Measurements from ENCODE around the gene IDH3B.

The IDH3B gene

DNA sequence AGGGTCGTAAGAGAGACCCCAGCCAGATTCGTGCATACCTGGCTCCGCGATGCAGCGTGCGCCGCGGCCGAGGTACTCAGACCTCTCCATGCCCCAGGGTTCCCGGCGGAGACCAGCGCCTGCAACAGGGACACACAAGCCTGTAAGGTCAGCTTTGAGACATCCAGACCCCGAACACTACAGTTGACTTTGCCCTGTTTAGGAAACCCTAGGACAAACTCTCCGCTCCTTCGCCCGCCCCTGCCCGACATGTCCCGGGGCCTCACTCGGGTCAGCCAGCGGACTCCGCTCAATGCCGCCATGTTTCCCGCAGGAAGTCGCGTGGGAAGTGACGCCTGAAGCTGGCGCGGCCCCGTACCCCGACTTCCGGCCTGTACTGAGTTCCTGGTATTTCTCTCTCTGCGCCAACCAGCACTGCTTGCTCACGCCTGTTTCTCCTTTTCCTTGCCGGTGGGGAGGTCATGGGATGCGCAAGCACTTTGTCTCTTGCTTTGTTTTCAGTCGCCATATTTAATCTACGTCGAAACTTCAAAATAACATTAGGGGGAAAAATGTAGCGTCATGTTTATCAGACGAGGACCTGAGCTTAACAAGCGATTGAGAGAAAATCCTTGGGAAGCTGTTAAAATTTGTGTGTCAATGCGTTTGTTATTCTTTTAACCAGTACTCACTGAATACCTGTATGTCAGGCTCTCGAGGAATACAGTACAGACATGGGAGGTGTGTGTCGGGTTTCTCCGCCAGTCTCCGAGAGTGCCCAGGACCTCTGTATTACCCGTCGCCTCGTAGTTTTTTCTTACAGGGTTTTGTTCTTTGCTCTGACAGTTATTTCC lies at the start of gene IDH3B:
Gene IDH3B, minus strand, starts transcription at position 330 of the 833 bp plus-strand sequence. Its CDS starts 28 bp downstream, at position 302.
- TF ChIP-seq Cebpa-rat (IDR thresholded peaks at IDR 0.05): peak in 1 of 11 experiments; percentile 32; a peak in 1 of 22 replicates
- Histone ChIP-seq H3K9ac (peak within 1 kb of the TSS; percentile 85 to 95 (median 92)), H3K4me1 (peaks cover 18 to 46% (median 26%) of the 10 kb centered on the region in 10 experiments), H3K27me3 (no peaks in the 10 kb centered on the region), H3K4me2 (peak within 1 kb of the TSS; percentile 84 to 99 (median 98)), H4K20me1 (peaks cover 0 to 40% (median 18%) of the 10 kb centered on the region in 11 experiments; a peak in 18 of 22 replicates), H3K4me3 (peak within 1 kb of the TSS; percentile 85 to 99 (median 92)), H3K27ac (peak within 1 kb of the TSS; percentile 86 to 99 (median 94)), H3K36me3 (peaks cover 33 to 41% (median 39%) of the 10 kb centered on the region in 11 experiments), H3K9me3 (replicated peaks in 1 of 11) (no peaks in the 10 kb centered on the region)

DNA sequence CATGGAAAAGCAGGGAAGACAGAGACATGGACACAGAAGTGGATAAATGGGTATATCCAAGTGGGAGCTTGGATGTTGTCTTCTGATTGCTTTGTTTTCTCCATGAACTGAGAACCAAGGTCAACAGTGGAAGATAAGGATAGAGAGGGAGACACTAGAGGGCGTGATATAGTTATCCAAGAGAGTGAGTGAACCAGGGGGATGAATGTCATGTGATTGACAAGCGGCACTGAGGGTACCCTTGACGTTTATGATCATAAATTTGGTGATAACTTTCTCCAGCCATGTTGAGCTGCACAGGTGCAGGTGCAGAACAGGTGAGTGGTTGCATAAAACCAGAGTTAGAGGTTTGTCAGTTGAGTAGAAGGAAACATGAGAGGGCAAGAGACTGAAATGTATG lies 49.3 kb upstream of the IDH3B start:
- no peak for TF ChIP-seq Cebpa-rat (IDR thresholded peaks at IDR 0.05)
- Histone ChIP-seq H4K20me1 (no peaks in the 10 kb centered on the region), H3K4me1 (peaks cover 6 to 29% (median 23%) of the 10 kb centered on the region in 10 experiments; a peak in 19 of 20 replicates)

DNA sequence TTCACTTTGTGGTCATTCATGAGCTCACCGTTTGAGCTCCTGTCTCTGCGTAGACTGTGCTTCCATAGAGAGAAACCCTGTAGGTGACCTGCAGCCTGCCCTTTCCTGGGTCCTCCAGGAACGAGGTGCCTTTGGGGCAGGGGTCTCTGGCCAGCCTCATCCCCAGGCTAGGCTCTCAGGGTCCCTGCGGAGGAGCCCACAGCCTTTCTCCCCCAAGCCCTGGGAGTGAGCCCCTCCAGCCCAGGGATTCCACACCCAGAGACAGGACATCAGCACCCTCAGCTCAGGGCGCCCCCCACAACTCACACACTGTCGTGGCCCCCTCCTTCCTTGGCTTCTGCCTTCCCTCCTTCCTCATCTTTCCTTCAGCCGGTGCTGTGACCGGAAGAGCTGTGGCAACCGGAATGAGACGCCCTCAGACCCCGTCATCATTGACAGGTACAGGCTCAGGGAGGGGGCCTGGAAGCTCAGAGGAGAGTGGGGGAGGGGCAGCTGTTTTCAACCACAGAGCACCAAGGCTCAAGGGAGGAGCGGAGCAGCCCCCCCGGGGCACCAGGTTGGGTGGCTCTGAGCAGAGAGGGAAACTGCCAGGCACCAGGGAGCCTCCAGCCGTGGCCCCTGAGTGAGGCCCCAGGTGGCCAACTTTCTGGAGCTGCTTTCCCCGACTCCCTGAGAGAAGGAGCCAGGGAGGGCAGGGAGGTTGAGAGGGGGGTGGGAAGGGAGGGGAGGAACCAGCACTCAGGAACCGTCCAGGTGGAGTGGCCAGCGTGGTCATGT lies 45.4 kb upstream of the IDH3B start:
- Histone ChIP-seq H3K9me3 (replicated peaks in 1 of 11) (no peaks in the 10 kb centered on the region), H3K36me3 (no peaks in the 10 kb centered on the region), H4K20me1 (0 out of 22 replicates have a peak, but pooled peaks cover 0 to 5% (median 0%) of the 10 kb centered on the region in 11 experiments), H3K4me3 (no peak overlapping the region), H3K27me3 (no peaks in the 10 kb centered on the region), H3K9ac (no peak overlapping the region), H3K4me2 (peak overlapping the region in 9 of 11 experiments; percentile 5 to 53 (median 43); a peak in 13 of 22 replicates), H3K27ac (no peak overlapping the region), H3K4me1 (peaks cover 22 to 50% (median 43%) of the 10 kb centered on the region in 10 experiments)
- no peak for TF ChIP-seq Cebpa-rat (IDR thresholded peaks at IDR 0.05)

More for the DNA sequence above, 49.3 kb upstream of the IDH3B start:
- Histone ChIP-seq H3K4me3 (no peak overlapping the region), H3K27me3 (no peaks in the 10 kb centered on the region), H3K4me2 (peak overlapping the region in 9 of 11 experiments; percentile 42 to 72 (median 65); a peak in 15 of 22 replicates), H3K27ac (no peak overlapping the region), H3K9me3 (replicated peaks in 1 of 11) (peaks cover 13 to 30% (median 28%) of the 10 kb centered on the region in 11 experiments), H3K36me3 (peaks cover 0 to 4% (median 0%) of the 10 kb centered on the region in 11 experiments; a peak in 1 of 22 replicates), H3K9ac (no peak overlapping the region)

DNA sequence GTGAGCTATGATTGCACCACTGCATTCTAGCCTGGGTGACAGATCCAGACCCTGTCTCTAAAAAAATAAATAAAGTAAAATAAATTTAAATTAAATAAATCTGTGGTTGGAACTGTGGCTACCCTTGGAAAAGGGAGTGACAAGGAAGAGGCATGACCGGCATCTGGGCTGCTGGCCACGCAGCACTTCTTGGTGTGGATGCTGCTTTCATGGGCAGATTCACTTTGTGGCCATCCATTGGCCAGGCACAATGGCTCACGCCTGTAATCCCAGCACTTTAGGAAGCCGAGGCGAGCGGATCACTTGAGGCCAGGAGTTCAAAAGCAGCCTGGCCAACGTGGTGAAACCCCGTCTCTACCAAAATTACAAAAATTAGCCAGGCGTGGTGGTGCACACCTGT lies 44.6 kb upstream of the IDH3B start:
- Histone ChIP-seq H3K27ac (no peak overlapping the region), H3K4me1 (peaks cover 17 to 43% (median 35%) of the 10 kb centered on the region in 10 experiments), H3K4me2 (0 out of 22 replicates have a peak overlapping the region, but pooled peaks of 1 of the 11 experiments have one; percentile 48), H3K27me3 (no peaks in the 10 kb centered on the region), H3K9ac (no peak overlapping the region), H3K36me3 (no peaks in the 10 kb centered on the region), H4K20me1 (0 out of 22 replicates have a peak, but pooled peaks cover 0 to 5% (median 0%) of the 10 kb centered on the region in 11 experiments), H3K9me3 (replicated peaks in 1 of 11) (peaks cover 0 to 7% (median 0%) of the 10 kb centered on the region in 11 experiments; a peak in 5 of 22 replicates), H3K4me3 (no peak overlapping the region)
- TF ChIP-seq Cebpa-rat (IDR thresholded peaks at IDR 0.05): no peak

DNA sequence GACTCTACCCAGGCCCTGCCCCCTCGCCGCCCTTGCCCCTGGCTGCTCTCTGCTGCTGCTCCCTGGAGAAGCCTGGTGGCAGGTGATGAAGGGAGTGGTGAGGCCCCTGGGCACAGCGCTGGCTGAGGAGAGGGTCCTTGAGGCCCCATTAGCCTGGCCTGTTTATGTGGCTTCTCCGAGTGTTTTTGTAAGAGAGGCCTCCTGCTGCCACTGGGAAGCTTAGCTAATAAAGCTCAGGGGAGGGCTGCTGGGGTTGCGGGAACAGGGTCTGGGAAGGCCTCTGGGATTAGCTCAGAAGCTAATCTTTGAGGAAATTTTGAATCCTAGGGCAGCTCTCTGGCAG lies 44.0 kb upstream of the IDH3B start:
- H3K36me3 ChIP-seq: no peaks in the 10 kb centered on the region
- peaks cover 17 to 36% (median 30%) of the 10 kb centered on the region in 10 experiments for H3K4me1 ChIP-seq
- H3K4me2 ChIP-seq: peak overlapping the region in 9 of 11 experiments; percentile 46 to 74 (median 63); a peak in 14 of 22 replicates
- no peak overlapping the region for H3K4me3 ChIP-seq
- H3K27ac ChIP-seq: no peak overlapping the region
- no peak for TF ChIP-seq Cebpa-rat (IDR thresholded peaks at IDR 0.05)
- 0 out of 22 replicates have a peak, but pooled peaks cover 0 to 5% (median 0%) of the 10 kb centered on the region in 11 experiments for H4K20me1 ChIP-seq
- peaks cover 0 to 9% (median 0%) of the 10 kb centered on the region in 11 experiments; a peak in 5 of 22 replicates for H3K9me3 ChIP-seq (replicated peaks in 1 of 11)
- H3K9ac ChIP-seq: no peak overlapping the region
- no peaks in the 10 kb centered on the region for H3K27me3 ChIP-seq

DNA sequence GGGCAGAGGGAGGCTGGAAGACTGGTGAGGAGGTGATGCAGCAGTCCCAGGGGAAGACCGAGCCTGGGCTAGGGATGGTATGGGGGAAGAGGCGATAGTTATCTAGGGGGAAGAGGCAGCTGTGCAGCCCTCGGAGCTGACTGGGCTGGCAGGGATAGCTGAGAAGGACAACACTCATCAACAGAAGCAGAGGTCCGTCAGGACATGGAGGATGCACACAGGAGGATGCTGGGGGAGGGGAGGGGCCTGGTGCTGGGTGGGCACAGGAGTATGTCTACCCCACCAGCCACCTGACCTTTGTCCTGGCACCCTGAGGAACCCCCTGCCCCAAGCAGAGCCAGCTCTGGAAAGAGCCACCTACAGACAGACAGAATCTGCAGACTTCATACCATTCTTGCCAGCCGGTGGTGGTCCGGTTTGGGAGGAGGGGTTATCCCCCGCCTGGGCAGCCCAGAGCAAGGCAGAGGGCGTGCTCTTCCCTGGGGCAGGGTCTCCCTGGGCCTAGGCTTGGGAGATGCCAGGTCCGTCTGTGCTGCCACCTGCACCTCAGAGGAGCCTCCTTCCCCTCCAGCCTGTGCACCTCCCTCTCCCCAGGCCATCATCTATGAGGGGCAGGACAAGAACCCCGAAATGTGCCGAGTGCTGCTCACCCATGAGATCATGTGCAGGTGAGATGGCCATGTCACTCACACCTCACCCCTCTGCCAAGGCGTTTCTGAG lies 43.5 kb upstream of the IDH3B start:
- Histone ChIP-seq H3K36me3 (no peaks in the 10 kb centered on the region), H3K4me3 (no peak overlapping the region), H3K9ac (peak overlapping the region in 1 of 11 experiments; percentile 5; a peak in 1 of 22 replicates), H3K4me2 (peak overlapping the region; percentile 37 to 80 (median 63)), H4K20me1 (0 out of 22 replicates have a peak, but pooled peaks cover 0 to 5% (median 0%) of the 10 kb centered on the region in 11 experiments), H3K27ac (no peak overlapping the region), H3K9me3 (replicated peaks in 1 of 11) (peaks cover 0 to 9% (median 0%) of the 10 kb centered on the region in 11 experiments; a peak in 5 of 22 replicates), H3K4me1 (peaks cover 17 to 35% (median 29%) of the 10 kb centered on the region in 10 experiments), H3K27me3 (no peaks in the 10 kb centered on the region)
- no peak for TF ChIP-seq Cebpa-rat (IDR thresholded peaks at IDR 0.05)

DNA sequence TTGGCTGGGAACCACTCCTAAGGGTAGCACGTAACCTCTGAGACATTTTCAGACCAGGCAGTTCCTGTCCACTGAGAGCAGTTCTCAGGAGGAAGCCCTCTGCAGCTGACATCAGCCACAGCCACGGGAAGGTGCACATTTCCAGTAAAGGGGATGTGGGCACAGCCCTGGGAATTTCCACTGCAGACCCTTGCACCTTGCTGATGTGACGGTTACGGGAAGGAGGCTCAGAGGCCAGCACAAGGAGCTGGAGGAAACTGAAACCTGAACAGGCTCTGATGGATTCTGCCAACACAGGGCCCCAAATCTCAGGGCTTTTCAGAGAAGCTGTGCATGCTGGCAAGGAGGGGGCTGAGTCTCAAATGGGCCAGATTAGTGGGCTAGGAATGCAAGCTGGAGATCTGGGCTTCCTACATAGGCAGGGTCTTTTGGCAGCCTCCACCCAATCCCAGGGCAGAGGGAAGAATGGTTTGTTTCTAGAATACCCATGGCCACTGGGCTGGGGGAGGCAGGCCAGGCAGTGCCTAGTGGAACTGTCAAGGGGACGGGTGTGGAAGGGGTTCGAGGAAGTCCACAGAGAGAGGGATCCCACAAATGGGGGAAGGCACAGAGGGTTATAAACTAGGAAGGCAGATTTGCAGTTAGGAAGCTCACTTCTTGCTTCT lies 42.8 kb upstream of the IDH3B start:
- no peak for TF ChIP-seq Cebpa-rat (IDR thresholded peaks at IDR 0.05)
- Histone ChIP-seq H4K20me1 (0 out of 22 replicates have a peak, but pooled peaks cover 0 to 5% (median 0%) of the 10 kb centered on the region in 11 experiments), H3K9me3 (replicated peaks in 1 of 11) (peaks cover 0 to 9% (median 0%) of the 10 kb centered on the region in 11 experiments; a peak in 5 of 22 replicates), H3K4me3 (no peak overlapping the region), H3K27ac (peak overlapping the region in 1 of 11 experiments; percentile 13; a peak in 1 of 22 replicates), H3K9ac (peak overlapping the region in 1 of 11 experiments; percentile 16; a peak in 1 of 22 replicates), H3K27me3 (no peaks in the 10 kb centered on the region), H3K4me2 (peak overlapping the region; percentile 37 to 80 (median 63)), H3K36me3 (no peaks in the 10 kb centered on the region), H3K4me1 (peaks cover 17 to 35% (median 29%) of the 10 kb centered on the region in 10 experiments)
